Peyer's patch (tissue), 4 donors: ENCODE measurements around the gene ZNF830. TPM values are rescaled to one million over a fixed set of nuclear protein-coding genes. Genes with fewer than 3 reads are reported as not detected.
A peak's percentile ranks its signal among the peaks of the same experiment; 100 is the strongest.
"Not testable (repeated sequence)": the region's sequence is repeated elsewhere in the genome, so short reads cannot be mapped to it uniquely, and the experiment has no call there.

ENCODE experiments used
- DNase-seq, 3 donors: peaks; one replicate each; pipeline ENCODE4 v3.0.0-alpha.2; 2017 to 2019
- H3K27ac ChIP-seq, 4 donors: fragments of 200-600 bp; sonication (generic); one replicate each; pipeline ENCODE4 v1.5.1; 2016 to 2019
- H3K27me3 ChIP-seq, 2 donors: fragments of 200-600 bp; sonication (generic); one replicate each; pipeline ENCODE4 v1.5.1; 2019
- H3K36me3 ChIP-seq, 3 donors: fragments of 200-600 bp; sonication (generic); one replicate each; pipeline ENCODE4 v1.5.1; 2016 to 2019
- H3K4me1 ChIP-seq, 4 donors: fragments of 200-600 bp; sonication (generic); one replicate each; pipeline ENCODE4 v1.5.1; 2016 to 2019
- H3K4me3 ChIP-seq, 4 donors: fragments of 200-600 bp; sonication (generic); 1 replicate in 3 of 4; 2 replicates in 1 of 4; pipeline ENCODE4 v1.5.1; 2016 to 2019; ENCODE audit warnings: mild to moderate bottlenecking in 1 of 4
- H3K9me3 ChIP-seq, 4 donors: fragments of 200-600 bp; sonication (generic); one replicate each; pipeline ENCODE4 v1.5.1; 2016 to 2019; ENCODE audit warnings: mild to moderate bottlenecking in 1 of 4
- CTCF ChIP-seq, 6 experiments: fragments of 450-650 bp in 4 of 6; fragments of 200-600 bp in 2 of 6; sonication (generic) in 1 of 6; IDR thresholded peaks; one replicate each; pipeline ENCODE4 v1.5.1; 2017 to 2019; ENCODE audit warnings: antibody characterized with exemption in 6 of 6, mild to moderate bottlenecking in 3 of 6, moderate library complexity in 1 of 6
- POLR2A ChIP-seq, 2 donors: fragments of 450-650 bp; IDR thresholded peaks; one replicate each; pipeline ENCODE4 v1.5.1; 2017; ENCODE audit warnings: antibody characterized with exemption in 2 of 2, mild to moderate bottlenecking in 2 of 2, moderate library complexity in 2 of 2
- total RNA-seq, 4 donors: library from RNA; depleted of rRNA; stranded (reverse); fragments of >200 nt; gene quantifications; one replicate each; pipeline ENCODE4 v1.1.0, GENCODE V29; 2016

ZNF830 gene
- total RNA-seq, 4 donors from 2014 or later: 9.4 to 19.8 (median 11.3) TPM

- H3K4me1 ChIP-seq: peaks cover 0 to 22% (median under 1%) of the 10 kb centered on the region in 4 donors
- no peak overlapping the region for H3K27ac ChIP-seq
- no peaks in the 10 kb centered on the region for H3K27me3 ChIP-seq
- no peaks in the 10 kb centered on the region for H3K9me3 ChIP-seq
- no peak for DNase-seq
- TF ChIP-seq CTCF (IDR thresholded peaks at IDR 0.05): no peak
- TF ChIP-seq POLR2A (IDR thresholded peaks at IDR 0.05): no peak
- H3K36me3 ChIP-seq: peaks cover 0 to 64% (median 0%) of the 10 kb centered on the region in 3 donors
- no peak overlapping the region for H3K4me3 ChIP-seq
These were observed 31.7 kb downstream of the ZNF830 start for GRCh38 chr17:34993031-34993430.

- Histone ChIP-seq H3K4me1 (peaks cover 0 to 14% (median 2%) of the 10 kb centered on the region in 4 donors), H3K27me3 (no peaks in the 10 kb centered on the region), H3K36me3 (peaks cover 0 to 62% (median 0%) of the 10 kb centered on the region in 3 donors), H3K4me3 (no peak overlapping the region), H3K27ac (peak overlapping the region in 2 of 4 donors; percentile 18 to 66), H3K9me3 (no peaks in the 10 kb centered on the region)
- no peak for TF ChIP-seq POLR2A (IDR thresholded peaks at IDR 0.05)
- DNase-seq: no peak
These were observed 35.3 kb downstream of the ZNF830 start for GRCh38 chr17:34996422-34997285.

- TF ChIP-seq POLR2A (IDR thresholded peaks at IDR 0.05) (no peak), CTCF (IDR thresholded peaks at IDR 0.05) (no peak)
- Histone ChIP-seq H3K4me3 (no peak overlapping the region), H3K36me3 (peaks cover 0 to 61% (median 0%) of the 10 kb centered on the region in 3 donors), H3K4me1 (peaks cover 0 to 14% (median 2%) of the 10 kb centered on the region in 4 donors), H3K27ac (peak overlapping the region in 2 of 4 donors; percentile 23 to 77), H3K27me3 (no peaks in the 10 kb centered on the region), H3K9me3 (no peaks in the 10 kb centered on the region)
- peak in 2 of 3 donors; percentile 19 to 52 for DNase-seq
These were observed 36.1 kb downstream of the ZNF830 start for GRCh38 chr17:34997355-34997862.

GRCh38 chr17:34998205-34998604 lies 36.9 kb downstream of the ZNF830 start:
- H3K4me1 ChIP-seq: peaks cover 0 to 14% (median 2%) of the 10 kb centered on the region in 4 donors
- no peaks in the 10 kb centered on the region for H3K9me3 ChIP-seq
- H3K27ac ChIP-seq: peak overlapping the region in 3 of 4 donors; percentile 14 to 77 (median 23)
- TF ChIP-seq POLR2A (IDR thresholded peaks at IDR 0.05): peak in 1 of 2 donors; percentile 16
- TF ChIP-seq CTCF (IDR thresholded peaks at IDR 0.05): peak; percentile 45 to 93 (median 87)
- no peak overlapping the region for H3K4me3 ChIP-seq
- H3K36me3 ChIP-seq: peaks cover 0 to 56% (median 0%) of the 10 kb centered on the region in 3 donors
- DNase-seq: peak; percentile 77 to 89 (median 84)
- H3K27me3 ChIP-seq: no peaks in the 10 kb centered on the region

- H3K4me1 ChIP-seq: peaks cover 0 to 14% (median 2%) of the 10 kb centered on the region in 4 donors
- TF ChIP-seq CTCF (IDR thresholded peaks at IDR 0.05) (no peak), POLR2A (IDR thresholded peaks at IDR 0.05) (no peak)
- no peaks in the 10 kb centered on the region for H3K9me3 ChIP-seq
- no peak for DNase-seq
- peak overlapping the region in 1 of 4 donors; percentile 77 for H3K27ac ChIP-seq
- no peaks in the 10 kb centered on the region for H3K27me3 ChIP-seq
- H3K36me3 ChIP-seq: peaks cover 0 to 53% (median 0%) of the 10 kb centered on the region in 3 donors
- no peak overlapping the region for H3K4me3 ChIP-seq
These were observed 38.1 kb downstream of the ZNF830 start for GRCh38 chr17:34999456-34999855.

GRCh38 chr17:35000965-35001364 lies 39.6 kb downstream of the ZNF830 start:
- H3K27me3 ChIP-seq, H3K9me3 ChIP-seq, DNase-seq, H3K27ac ChIP-seq, H3K4me3 ChIP-seq: not testable (repeated sequence)
- peaks cover 0 to 14% (median 2%) of the 10 kb centered on the region in 4 donors for H3K4me1 ChIP-seq
- H3K36me3 ChIP-seq: peaks cover 0 to 49% (median 0%) of the 10 kb centered on the region in 3 donors
